CD8-positive, alpha-beta memory T cell (primary cell): ENCODE measurements around the gene WBP4. TPM values are rescaled to one million over a fixed set of nuclear protein-coding genes. Genes with fewer than 3 reads are reported as not detected.

Source experiments
- CTCF ChIA-PET: fragments of 350-600 bp; sonication (Branson Sonifier 250); formaldehyde crosslinking; loops from one replicate; lab custom pipeline; 2021; ENCODE audit warnings: antibody characterized with exemption; lab: Charles Lee
- POLR2A ChIA-PET: fragments of 350-600 bp; sonication (Branson Sonifier 250); formaldehyde crosslinking; loops from one replicate; lab custom pipeline; 2021; ENCODE audit warnings: antibody characterized with exemption; lab: Charles Lee
- DNase-seq, 5 donors: peaks; one replicate each; pipeline versions ENCODE4 v3.0.0 to v3.0.0-alpha.2; 2020 to 2022; ENCODE audit warnings: mixed read lengths in 1 of 5
- H3K27ac ChIP-seq: one replicate; pipeline ENCODE4 v1.7.0; 2013; ENCODE audit warnings: low read depth, mild to moderate bottlenecking, low read length, moderate library complexity
- H3K27me3 ChIP-seq: 2 replicates; pipeline ENCODE4 v1.7.0; 2013; ENCODE audit warnings: low read length, mild to moderate bottlenecking; ENCODE audit not compliant: insufficient read depth, poor library complexity, severe bottlenecking
- H3K36me3 ChIP-seq: 2 replicates; pipeline ENCODE4 v1.7.0; 2013; ENCODE audit warnings: mild to moderate bottlenecking, low read length, moderate library complexity; ENCODE audit not compliant: insufficient read depth
- H3K4me1 ChIP-seq: 2 replicates; pipeline ENCODE4 v1.7.0; 2013; ENCODE audit warnings: mild to moderate bottlenecking, low read length, moderate library complexity; ENCODE audit not compliant: insufficient read depth
- H3K4me3 ChIP-seq: 2 replicates; pipeline ENCODE4 v1.7.0; 2013; ENCODE audit warnings: mild to moderate bottlenecking, low read length
- H3K9me3 ChIP-seq: 2 replicates; pipeline ENCODE4 v1.7.0; 2013; ENCODE audit warnings: mild to moderate bottlenecking, low read length
- H3K27ac Mint-ChIP-seq, 8 donors: one replicate each; pipeline ENCODE4 v1.8.0; 2020 to 2021; ENCODE audit warnings: mixed read lengths in 8 of 8, mild to moderate bottlenecking in 6 of 8, inconsistent platforms in 3 of 8, moderate library complexity in 3 of 8
- H3K27me3 Mint-ChIP-seq, 2 donors: one replicate each; pipeline ENCODE4 v1.8.0; 2020 to 2021; ENCODE audit warnings: mixed read lengths in 2 of 2, mild to moderate bottlenecking in 1 of 2, moderate library complexity in 1 of 2
- H3K36me3 Mint-ChIP-seq, 3 donors: one replicate each; pipeline ENCODE4 v1.8.0; 2020 to 2021; ENCODE audit warnings: mixed read lengths in 3 of 3, inconsistent platforms in 1 of 3, mild to moderate bottlenecking in 1 of 3
- H3K4me1 Mint-ChIP-seq, 3 donors: one replicate each; pipeline ENCODE4 v1.8.0; 2020 to 2021; ENCODE audit warnings: mixed read lengths in 3 of 3, inconsistent platforms in 1 of 3, mild to moderate bottlenecking in 1 of 3
- H3K4me3 Mint-ChIP-seq, 7 donors: one replicate each; pipeline ENCODE4 v1.8.0; 2020 to 2021; ENCODE audit warnings: mixed read lengths in 7 of 7, mild to moderate bottlenecking in 6 of 7, moderate library complexity in 4 of 7, inconsistent platforms in 2 of 7
- H3K9me3 Mint-ChIP-seq, 5 donors: one replicate each; pipeline ENCODE4 v1.8.0; 2020 to 2022; ENCODE audit warnings: mixed read lengths in 5 of 5, mild to moderate bottlenecking in 3 of 5, moderate library complexity in 2 of 5, inconsistent platforms in 1 of 5
- polyA plus RNA-seq: library from polyadenylated mRNA; unstranded; fragments of 300-500 nt; fragmentation: Illumina TruSeq; gene quantifications from one replicate; pipeline ENCODE4 v1.2.3, GENCODE V29; 2021
- total RNA-seq, 2 experiments: library from RNA; stranded (reverse); gene quantifications; one replicate each; pipeline ENCODE4 v1.2.3, GENCODE V29; 2021

WBP4 gene
- total and polyA plus RNA-seq, 3 experiments from 2014 or later, result 4.7 to 15.8 (median 15.5) TPM

DNA sequence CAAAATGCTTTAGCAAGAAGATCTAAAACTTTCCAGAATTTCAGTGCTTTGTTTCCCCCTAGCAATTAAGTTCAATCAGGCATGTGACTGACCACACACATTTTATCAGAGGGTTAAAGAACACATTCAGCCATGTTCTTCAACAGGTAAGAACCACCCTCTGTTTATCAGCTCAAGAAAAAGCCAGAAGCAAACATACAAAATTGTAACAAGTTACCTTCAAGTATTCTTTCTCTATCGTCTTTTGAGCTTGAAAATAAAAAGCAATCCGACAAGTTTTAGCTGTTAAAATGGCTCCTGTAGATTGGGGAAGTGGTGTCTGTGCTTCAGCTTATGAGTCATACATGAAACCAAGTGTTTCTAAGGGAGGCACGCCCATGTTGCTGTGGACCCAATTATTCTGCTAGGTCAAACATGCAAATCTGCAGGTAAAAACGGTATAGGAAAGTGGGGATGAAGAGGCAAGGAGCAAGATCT, 42.3 kb upstream of the WBP4 start, which contains the start of gene ELF1:
TSS of gene ELF1 (minus strand) at position 306 of the 477 bp plus-strand sequence. CDS start 37,262 bp downstream, outside the sequence.
- Histone ChIP-seq H3K27me3 (no peaks in the 10 kb centered on the region), H3K4me3 (peak within 1 kb of the TSS; percentile 66), H3K36me3 (no peaks in the 10 kb centered on the region), H3K9me3 (no peaks in the 10 kb centered on the region), H3K4me1 (peaks cover 31% of the 10 kb centered on the region), H3K27ac (peak within 1 kb of the TSS; percentile 91)
- Mint-ChIP-seq H3K27ac (peak within 1 kb of the TSS; percentile 84 to 99 (median 97)), H3K9me3 (no peaks in the 10 kb centered on the region), H3K4me3 (peak within 1 kb of the TSS; percentile 89 to 95 (median 92)), H3K4me1 (peaks cover 37 to 61% (median 49%) of the 10 kb centered on the region in 3 donors), H3K36me3 (peaks cover 0 to 21% (median 0%) of the 10 kb centered on the region in 3 donors), H3K27me3 (no peaks in the 10 kb centered on the region)
- POLR2A ChIA-PET, result interaction anchor here (0.9 to 3.5 kb wide), 8 partner anchors 11 to 46 kb away, joined by 3 to 31 read pairs (median 4); partner anchors contain the start of gene WBP4
- DNase-seq, result peak; percentile 38 to 78 (median 72)
- CTCF ChIA-PET, result interaction anchor here (0.7 to 5.2 kb wide), 12 partner anchors 12 to 98 kb away, joined by 3 to 22 read pairs (median 4); partner anchors contain the start of gene WBP4

DNA sequence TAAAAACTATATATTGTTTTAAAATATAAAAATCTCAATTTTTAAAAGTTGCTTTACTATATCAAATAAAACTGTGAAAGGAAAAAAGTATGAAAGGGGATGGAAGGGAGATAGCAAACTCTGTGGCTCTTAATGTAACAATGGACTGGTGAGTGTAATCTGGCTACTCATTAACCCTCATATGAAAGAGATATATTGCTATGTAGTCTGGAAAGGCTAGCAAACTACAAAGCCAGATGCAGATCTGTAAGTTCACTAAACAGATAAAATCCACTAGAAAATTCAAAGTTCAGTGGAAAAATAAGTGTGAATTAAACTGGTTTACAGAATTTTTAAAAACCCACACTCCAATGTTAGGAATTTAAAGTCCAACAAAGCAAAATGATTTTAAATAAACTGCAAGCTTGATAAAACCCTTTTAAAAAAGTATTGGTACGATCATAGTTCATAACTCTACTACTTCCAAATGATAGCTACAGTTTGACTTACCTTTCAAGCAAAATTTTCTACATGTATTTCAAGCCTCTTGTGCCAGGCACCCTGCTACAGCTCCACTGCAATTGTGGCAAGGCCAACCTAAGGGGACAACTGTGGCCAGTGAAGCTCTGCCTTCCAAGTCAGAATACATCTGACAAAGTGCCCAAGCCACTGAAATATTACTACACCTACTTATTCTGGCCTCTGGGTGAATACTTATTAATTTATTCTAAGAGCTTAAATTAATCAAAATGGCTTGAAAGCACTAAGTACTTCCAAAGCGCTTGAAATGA, 41.5 kb upstream of the WBP4 start:
- Mint-ChIP-seq H3K27me3 (no peaks in the 10 kb centered on the region), H3K4me3 (peak overlapping the region in 3 of 7 donors; percentile 89 to 95 (median 91)), H3K27ac (peak overlapping the region; percentile 7 to 99 (median 90)), H3K9me3 (no peaks in the 10 kb centered on the region), H3K4me1 (peaks cover 32 to 60% (median 46%) of the 10 kb centered on the region in 3 donors), H3K36me3 (peaks cover 0 to 18% (median 1%) of the 10 kb centered on the region in 3 donors)
- H3K4me3 ChIP-seq, result no peak overlapping the region
- no peak for DNase-seq
- CTCF ChIA-PET, result interaction anchor here (0.9 to 5.2 kb wide), 12 partner anchors 11 to 98 kb away, joined by 3 to 22 read pairs (median 4); partner anchors contain the start of gene WBP4
- POLR2A ChIA-PET, result interaction anchor here (0.9 to 3.5 kb wide), 8 partner anchors 12 to 47 kb away, joined by 3 to 31 read pairs (median 4); partner anchors contain the start of gene WBP4
- H3K27me3 ChIP-seq, result no peaks in the 10 kb centered on the region
- peaks cover 24% of the 10 kb centered on the region for H3K4me1 ChIP-seq
- no peaks in the 10 kb centered on the region for H3K36me3 ChIP-seq
- H3K27ac ChIP-seq, result peak overlapping the region; percentile 91
- no peaks in the 10 kb centered on the region for H3K9me3 ChIP-seq

DNA sequence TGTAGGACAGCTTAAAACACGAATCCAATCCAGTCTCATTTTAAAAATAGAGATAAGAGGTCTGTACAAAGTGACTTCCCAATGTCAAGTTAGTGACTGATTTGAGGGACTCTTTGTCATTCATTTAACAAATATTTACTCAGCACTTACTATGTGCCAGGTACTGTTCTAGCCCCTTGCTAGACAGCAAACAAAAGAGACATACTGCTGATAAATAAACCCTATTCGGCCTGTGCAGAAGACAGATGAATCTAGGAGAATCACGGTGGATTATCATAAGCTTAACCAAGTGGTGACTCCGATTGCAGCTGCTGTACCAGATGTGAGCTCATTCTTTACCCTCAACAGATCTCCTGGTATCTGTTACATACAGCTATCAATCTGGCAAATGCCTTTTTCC, 35.8 kb upstream of the WBP4 start:
- CTCF ChIA-PET, result interaction anchor here (2.7 kb wide), 1 partner anchor 29 kb away, joined by 11 read pairs; no protein-coding TSS in a partner anchor
- peaks cover 14 to 43% (median 38%) of the 10 kb centered on the region in 3 donors for H3K4me1 Mint-ChIP-seq
- peak overlapping the region in 1 of 8 donors; percentile 77 for H3K27ac Mint-ChIP-seq
- H3K4me3 Mint-ChIP-seq, result no peak overlapping the region
- H3K9me3 ChIP-seq, result no peaks in the 10 kb centered on the region
- DNase-seq, result no peak
- POLR2A ChIA-PET, result no interaction called here
- H3K4me1 ChIP-seq, result no peaks in the 10 kb centered on the region
- H3K27ac ChIP-seq, result no peak overlapping the region
- no peaks in the 10 kb centered on the region for H3K9me3 Mint-ChIP-seq
- H3K36me3 Mint-ChIP-seq, result peaks cover 0 to 6% (median 3%) of the 10 kb centered on the region in 3 donors
- no peaks in the 10 kb centered on the region for H3K27me3 ChIP-seq
- no peaks in the 10 kb centered on the region for H3K36me3 ChIP-seq
- H3K27me3 Mint-ChIP-seq, result no peaks in the 10 kb centered on the region
- H3K4me3 ChIP-seq, result no peak overlapping the region

DNA sequence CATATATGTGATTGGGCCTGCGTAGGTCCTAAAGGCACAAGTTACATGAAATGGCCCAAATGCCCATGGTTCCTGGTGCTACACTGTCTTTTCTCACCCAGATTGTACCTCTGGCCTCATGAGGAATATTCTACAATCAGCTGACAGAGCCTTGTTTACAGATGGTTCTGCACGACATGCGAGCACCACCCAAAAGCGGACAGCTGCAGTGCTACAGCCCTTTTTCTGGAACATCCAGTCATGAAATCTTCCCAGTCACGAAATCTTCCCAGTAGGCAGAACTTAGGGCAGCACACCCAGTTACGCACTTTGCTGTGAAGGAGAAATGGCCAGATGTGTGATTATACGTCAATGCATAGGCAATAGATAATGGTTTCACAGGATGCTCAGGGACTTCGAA, 34.5 kb upstream of the WBP4 start:
- no peaks in the 10 kb centered on the region for H3K27me3 ChIP-seq
- POLR2A ChIA-PET, result no interaction called here
- no peak overlapping the region for H3K27ac ChIP-seq
- Mint-ChIP-seq H3K27ac (no peak overlapping the region), H3K36me3 (peaks cover 0 to 6% (median 3%) of the 10 kb centered on the region in 3 donors), H3K27me3 (no peaks in the 10 kb centered on the region), H3K4me3 (no peak overlapping the region), H3K9me3 (no peaks in the 10 kb centered on the region), H3K4me1 (peaks cover 9 to 33% (median 33%) of the 10 kb centered on the region in 3 donors)
- no peak overlapping the region for H3K4me3 ChIP-seq
- H3K4me1 ChIP-seq, result no peaks in the 10 kb centered on the region
- no peaks in the 10 kb centered on the region for H3K36me3 ChIP-seq
- H3K9me3 ChIP-seq, result no peaks in the 10 kb centered on the region
- CTCF ChIA-PET, result interaction anchor here (1.2 to 1.6 kb wide), 2 partner anchors 15 to 36 kb away, joined by 3 read pairs; no protein-coding TSS in a partner anchor
- DNase-seq, result no peak

DNA sequence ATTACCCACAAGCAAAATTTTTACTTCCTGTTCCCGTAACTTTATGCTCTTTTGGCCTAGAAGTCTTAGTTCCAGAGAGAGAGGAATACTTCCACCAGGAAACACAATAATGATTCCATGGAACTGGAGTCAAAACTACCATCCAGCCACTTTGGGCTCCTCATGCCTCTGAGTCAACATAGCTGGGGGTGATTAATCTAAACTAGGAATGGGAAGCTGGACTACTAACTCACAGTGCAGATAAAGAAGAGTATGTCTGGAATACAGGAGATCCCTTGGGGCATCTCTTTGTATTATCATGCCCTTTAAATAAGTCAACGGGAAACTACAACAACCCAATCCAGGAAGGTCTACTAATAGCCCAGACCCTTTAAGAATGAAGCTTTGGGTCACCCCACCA, 33.3 kb upstream of the WBP4 start:
- peaks cover 0 to 6% (median 3%) of the 10 kb centered on the region in 3 donors for H3K36me3 Mint-ChIP-seq
- no peaks in the 10 kb centered on the region for H3K9me3 ChIP-seq
- no peak overlapping the region for H3K4me3 ChIP-seq
- peaks cover 9 to 35% (median 33%) of the 10 kb centered on the region in 3 donors for H3K4me1 Mint-ChIP-seq
- H3K27me3 ChIP-seq, result no peaks in the 10 kb centered on the region
- H3K4me1 ChIP-seq, result no peaks in the 10 kb centered on the region
- no peak for DNase-seq
- ChIA-PET CTCF (interaction anchor here (0.9 to 1.9 kb wide), 4 partner anchors 26 to 251 kb away, joined by 3 to 5 read pairs (median 3); no protein-coding TSS in a partner anchor), POLR2A (no interaction called here)
- H3K27ac Mint-ChIP-seq, result no peak overlapping the region
- no peak overlapping the region for H3K4me3 Mint-ChIP-seq
- H3K36me3 ChIP-seq, result no peaks in the 10 kb centered on the region
- H3K9me3 Mint-ChIP-seq, result no peaks in the 10 kb centered on the region
- H3K27ac ChIP-seq, result no peak overlapping the region
- H3K27me3 Mint-ChIP-seq, result no peaks in the 10 kb centered on the region

DNA sequence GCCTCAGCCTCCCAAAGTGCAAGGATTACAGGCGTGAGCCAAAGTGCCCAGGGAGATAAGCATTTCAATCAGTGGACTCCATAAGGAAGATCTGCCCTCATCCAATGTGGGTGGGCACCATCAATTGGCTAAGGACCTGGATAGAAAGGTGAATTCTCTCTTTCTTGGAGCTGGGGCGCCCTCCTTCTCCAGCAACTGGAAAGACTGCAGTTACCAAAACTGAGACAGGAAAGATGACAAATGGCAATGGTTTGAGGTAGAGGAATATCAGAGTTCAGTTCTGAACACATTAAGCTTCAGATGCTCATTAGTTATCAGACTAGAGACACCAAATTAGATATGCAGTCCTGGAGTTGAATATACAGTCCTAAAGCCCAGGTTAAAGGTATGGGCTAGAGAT, 31.7 kb upstream of the WBP4 start:
- Histone ChIP-seq H3K4me1 (no peaks in the 10 kb centered on the region), H3K27me3 (no peaks in the 10 kb centered on the region), H3K27ac (no peak overlapping the region), H3K36me3 (no peaks in the 10 kb centered on the region), H3K9me3 (no peaks in the 10 kb centered on the region), H3K4me3 (no peak overlapping the region)
- H3K27me3 Mint-ChIP-seq, result no peaks in the 10 kb centered on the region
- POLR2A ChIA-PET, result no interaction called here
- H3K27ac Mint-ChIP-seq, result no peak overlapping the region
- peaks cover 9 to 39% (median 22%) of the 10 kb centered on the region in 3 donors for H3K4me1 Mint-ChIP-seq
- no peaks in the 10 kb centered on the region for H3K9me3 Mint-ChIP-seq
- DNase-seq, result no peak
- CTCF ChIA-PET, result interaction anchor here (0.8 to 1.9 kb wide), 3 partner anchors 9 to 108 kb away, joined by 3 to 5 read pairs (median 3); no protein-coding TSS in a partner anchor
- H3K36me3 Mint-ChIP-seq, result peaks cover 0 to 4% (median 3%) of the 10 kb centered on the region in 3 donors
- no peak overlapping the region for H3K4me3 Mint-ChIP-seq

DNA sequence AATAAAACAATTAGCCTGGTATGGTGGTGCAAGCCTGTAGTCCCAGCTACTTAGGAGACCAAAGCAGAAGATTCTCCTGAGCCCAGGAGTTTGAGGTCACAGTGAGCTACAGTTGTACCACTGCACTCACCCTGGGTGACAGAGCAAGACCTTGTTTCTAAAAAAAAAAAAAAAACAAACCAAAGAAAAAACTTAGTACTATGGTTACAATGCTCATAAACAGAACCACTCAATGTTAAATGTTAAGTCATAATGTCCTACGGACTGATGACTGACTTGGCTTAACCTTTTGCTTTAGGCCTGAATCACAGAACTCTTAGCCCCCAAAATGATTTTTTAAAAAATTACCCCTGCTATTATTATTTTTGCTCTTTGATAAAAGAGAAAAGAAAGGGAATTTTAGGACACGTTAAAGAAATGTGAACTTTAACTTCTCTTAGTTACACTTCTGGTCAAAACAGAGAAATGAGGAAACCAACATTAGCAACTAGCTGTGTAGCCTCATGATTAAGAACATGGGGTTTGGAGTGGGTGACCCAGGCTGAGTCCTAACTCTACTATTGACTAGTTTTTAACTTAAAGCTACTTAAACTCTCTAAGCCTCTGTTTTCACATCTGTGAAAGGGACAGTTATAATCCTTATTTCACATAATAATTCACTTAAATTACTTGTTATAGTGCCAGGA, 28.5 kb upstream of the WBP4 start:
- CTCF ChIA-PET, result interaction anchor here (1.0 kb wide), 1 partner anchor 58 kb away, joined by 5 read pairs; no protein-coding TSS in a partner anchor

More for the DNA sequence above, 28.5 kb upstream of the WBP4 start:
- no peaks in the 10 kb centered on the region for H3K4me1 ChIP-seq
- H3K36me3 ChIP-seq, result no peaks in the 10 kb centered on the region
- no peak overlapping the region for H3K27ac ChIP-seq
- H3K4me3 ChIP-seq, result no peak overlapping the region
- Mint-ChIP-seq H3K4me1 (peaks cover 3 to 28% (median 11%) of the 10 kb centered on the region in 3 donors), H3K27me3 (no peaks in the 10 kb centered on the region), H3K9me3 (no peaks in the 10 kb centered on the region), H3K4me3 (no peak overlapping the region), H3K27ac (no peak overlapping the region), H3K36me3 (peaks cover 0 to 4% (median 0%) of the 10 kb centered on the region in 3 donors)
- POLR2A ChIA-PET, result no interaction called here
- DNase-seq, result no peak
- H3K9me3 ChIP-seq, result no peaks in the 10 kb centered on the region
- H3K27me3 ChIP-seq, result no peaks in the 10 kb centered on the region
